PC-3 (cell line): ENCODE measurements around the gene FOXP1. TPM values are rescaled to one million over a fixed set of nuclear protein-coding genes. Genes with fewer than 3 reads are reported as not detected.

Source experiments
- ATAC-seq: fragments of 200-7000 bp; cut with Tn5 transposase; 2 replicates; pipeline ENCODE4 v1.9.1; 2020; ENCODE audit warnings: mild to moderate bottlenecking, moderate library complexity
- BruUV-seq: library from RNA; stranded (reverse); fragments of 400-500 nt; replicated peaks from 2 replicates; lab custom pipeline; 2021; lab: Mats Ljungman, UMichigan
- CTCF ChIA-PET: fragments of 300-600 bp; sonication (Branson Sonifier 250); formaldehyde crosslinking; loops from one replicate; lab custom pipeline; 2022; ENCODE audit warnings: antibody characterized with exemption; lab: Charles Lee
- POLR2A ChIA-PET: fragments of 300-600 bp; sonication (Branson Sonifier 250); formaldehyde crosslinking; loops from one replicate; lab custom pipeline; 2022; ENCODE audit warnings: antibody characterized with exemption; ENCODE audit not compliant: unreplicated experiment; lab: Charles Lee
- DNase-seq: peaks from one replicate; pipeline ENCODE4 v3.0.0-alpha.2; 2015
- H2AFZ ChIP-seq: fragments of 300-600 bp; sonication (generic); 2 replicates; pipeline ENCODE4 v1.6.0; 2016; ENCODE audit warnings: antibody characterized with exemption, low read length
- H3F3A ChIP-seq: fragments of 300-600 bp; sonication (generic); one replicate; pipeline ENCODE4 v1.6.0; 2017; ENCODE audit warnings: antibody characterized with exemption, low read length, control low read depth, mild to moderate bottlenecking; ENCODE audit not compliant: unreplicated experiment
- H3K27ac ChIP-seq: fragments of 300-600 bp; sonication (generic); 2 replicates; pipeline ENCODE4 v1.5.1; 2016; ENCODE audit warnings: mild to moderate bottlenecking, low read length
- H3K27me3 ChIP-seq: fragments of 300-600 bp; sonication (generic); 2 replicates; pipeline ENCODE4 v1.6.1; 2016; ENCODE audit warnings: low read length, mixed read lengths
- H3K36me3 ChIP-seq: fragments of 300-600 bp; sonication (generic); 2 replicates; pipeline ENCODE4 v1.6.1; 2016; ENCODE audit warnings: low read depth, mixed run types, low read length, mixed read lengths
- H3K4me1 ChIP-seq: fragments of 300-600 bp; sonication (generic); 2 replicates; pipeline ENCODE4 v1.5.1; 2016; ENCODE audit warnings: low read length; ENCODE audit not compliant: insufficient read depth
- H3K4me2 ChIP-seq: fragments of 300-600 bp; sonication (generic); 2 replicates; pipeline ENCODE4 v1.6.0; 2016; ENCODE audit warnings: low read length
- H3K4me3 ChIP-seq: fragments of 300-600 bp; sonication (generic); 2 replicates; pipeline ENCODE4 v1.5.1; 2016; ENCODE audit warnings: mild to moderate bottlenecking, low read length, mixed read lengths
- H3K79me2 ChIP-seq: fragments of 300-600 bp; sonication (generic); 2 replicates; pipeline ENCODE4 v1.6.1; 2017; ENCODE audit warnings: low read length, mixed read lengths
- H3K9ac ChIP-seq: fragments of 300-600 bp; sonication (generic); 2 replicates; pipeline ENCODE4 v1.6.0; 2016; ENCODE audit warnings: mild to moderate bottlenecking, low read length
- H3K9me2 ChIP-seq: fragments of 300-600 bp; sonication (generic); replicated peaks from 2 replicates; pipeline ENCODE4 v1.6.1; 2016; ENCODE audit warnings: mixed run types, low read length, mixed read lengths
- H3K9me3 ChIP-seq: fragments of 300-600 bp; sonication (generic); 2 replicates; pipeline ENCODE4 v1.6.1; 2016; ENCODE audit warnings: low read length, mixed read lengths
- H4K20me1 ChIP-seq: fragments of 300-600 bp; sonication (generic); 2 replicates; pipeline ENCODE4 v1.6.1; 2016; ENCODE audit warnings: low read length, mixed read lengths
- CTCF ChIP-seq: fragments of 300-600 bp; sonication (generic); conservative IDR thresholded peaks from 2 replicates; pipeline ENCODE4 v1.5.1; 2017; ENCODE audit warnings: antibody characterized with exemption, low read depth, mild to moderate bottlenecking, low read length
- EZH2 ChIP-seq: fragments of 300-600 bp; sonication (generic); IDR thresholded peaks from one replicate; pipeline ENCODE4 v1.6.1; 2017; ENCODE audit warnings: antibody characterized with exemption, mild to moderate bottlenecking, low read length; ENCODE audit not compliant: unreplicated experiment
- EZH2phosphoT487 ChIP-seq: fragments of 300-600 bp; sonication (generic); IDR thresholded peaks from 2 replicates; pipeline ENCODE4 v1.6.1; 2018; ENCODE audit warnings: mild to moderate bottlenecking, antibody characterized with exemption, low read length, borderline replicate concordance
- intact Hi-C: fragments of 100-400 bp; cut with micrococcal nuclease; formaldehyde crosslinking; loops from 2 replicates; pipeline ENCODE4 v1.9.0; 2023
- total RNA-seq: library from RNA; depleted of rRNA; stranded (reverse); fragments of >200 nt; gene quantifications from 2 replicates; pipeline ENCODE4 v1.2.3, GENCODE V29; 2014

The FOXP1 gene
- total RNA-seq, 1 experiment from 2014 or later = 35.3 TPM

- no peaks in the 10 kb centered on the region for H4K20me1 ChIP-seq
- ChIA-PET POLR2A (no interaction called here), CTCF (no interaction called here)
- no TSS peak for BruUV-seq
- no peaks in the 10 kb centered on the region for H3K9me3 ChIP-seq
- DNase-seq (no peak), ATAC-seq (no peak)
- no peak overlapping the region for H3K9ac ChIP-seq
- H3F3A ChIP-seq = no peaks in the 10 kb centered on the region
- no peaks in the 10 kb centered on the region for H3K9me2 ChIP-seq
- H3K4me2 ChIP-seq = no peak overlapping the region
- H3K36me3 ChIP-seq = no peaks in the 10 kb centered on the region
- no peak overlapping the region for H3K27ac ChIP-seq
- TF ChIP-seq CTCF (no peak), EZH2 (no peak), EZH2phosphoT487 (no peak)
- H3K4me3 ChIP-seq = no peak overlapping the region
- H3K4me1 ChIP-seq = no peaks in the 10 kb centered on the region
- no peaks in the 10 kb centered on the region for H3K79me2 ChIP-seq
- no peaks in the 10 kb centered on the region for H3K27me3 ChIP-seq
- intact Hi-C loops = no loop called here
- no peak overlapping the region for H2AFZ ChIP-seq
Observed at GRCh38 chr3:71282976-71283375, 300.6 kb downstream of the FOXP1 start.

GRCh38 chr3:71281280-71281679 is 302.2 kb downstream of the FOXP1 start:
- no peak for TF ChIP-seq EZH2phosphoT487
- TF ChIP-seq EZH2 = no peak
- TF ChIP-seq CTCF = no peak
- ATAC-seq = no peak
- Histone ChIP-seq H3K79me2 (no peaks in the 10 kb centered on the region), H2AFZ (no peak overlapping the region), H3K36me3 (no peaks in the 10 kb centered on the region), H3K27ac (no peak overlapping the region), H3K4me2 (no peak overlapping the region), H3K9me2 (no peaks in the 10 kb centered on the region), H4K20me1 (no peaks in the 10 kb centered on the region), H3K4me3 (no peak overlapping the region), H3K9me3 (no peaks in the 10 kb centered on the region), H3K9ac (no peak overlapping the region), H3K27me3 (no peaks in the 10 kb centered on the region), H3F3A (no peaks in the 10 kb centered on the region), H3K4me1 (no peaks in the 10 kb centered on the region)
- POLR2A ChIA-PET = no interaction called here
- CTCF ChIA-PET = no interaction called here
- no TSS peak for BruUV-seq
- intact Hi-C loops = no loop called here
- DNase-seq = no peak

GRCh38 chr3:71277341-71277740 is 306.2 kb downstream of the FOXP1 start:
- H4K20me1 ChIP-seq = no peaks in the 10 kb centered on the region
- H3K9me2 ChIP-seq = no peaks in the 10 kb centered on the region
- no peak overlapping the region for H2AFZ ChIP-seq
- no peak overlapping the region for H3K27ac ChIP-seq
- H3K79me2 ChIP-seq = no peaks in the 10 kb centered on the region
- ChIA-PET POLR2A (no interaction called here), CTCF (no interaction called here)
- no peaks in the 10 kb centered on the region for H3K36me3 ChIP-seq
- ATAC-seq (no peak), DNase-seq (no peak)
- H3K9me3 ChIP-seq = no peaks in the 10 kb centered on the region
- no peak overlapping the region for H3K4me2 ChIP-seq
- no peaks in the 10 kb centered on the region for H3K27me3 ChIP-seq
- intact Hi-C loops = no loop called here
- H3F3A ChIP-seq = no peaks in the 10 kb centered on the region
- no peak overlapping the region for H3K4me3 ChIP-seq
- H3K9ac ChIP-seq = no peak overlapping the region
- H3K4me1 ChIP-seq = no peaks in the 10 kb centered on the region
- TF ChIP-seq CTCF = no peak
- TF ChIP-seq EZH2phosphoT487 = no peak
- TF ChIP-seq EZH2 = no peak
- no TSS peak for BruUV-seq
